GM12878 (cell line): ENCODE measurements around the gene EHD4. TPM values are rescaled to one million over a fixed set of nuclear protein-coding genes. Genes with fewer than 3 reads are reported as not detected.

ENCODE experiments used
- ATF2 ChIP-seq: IDR thresholded peaks from 2 replicates; pipeline ENCODE4 v1.6.1; 2012; ENCODE audit warnings: low read length, inconsistent platforms
- CHD1 ChIP-seq: IDR thresholded peaks from 2 replicates; pipeline ENCODE4 v1.6.1; 2012; ENCODE audit warnings: low read depth, low read length, improper control_type of control experiment
- CREB1 ChIP-seq: IDR thresholded peaks from 2 replicates; pipeline ENCODE4 v1.6.1; 2012; ENCODE audit warnings: low read depth, mild to moderate bottlenecking, inconsistent platforms
- RBBP5 ChIP-seq: fragments of 200-600 bp; sonication (generic); conservative IDR thresholded peaks from 2 replicates; pipeline ENCODE4 v1.6.1; 2016
- YBX1 ChIP-seq: fragments of 450-650 bp; IDR thresholded peaks from 2 replicates; pipeline ENCODE4 v1.6.1; 2016; ENCODE audit warnings: antibody characterized with exemption
- ZNF207 ChIP-seq: fragments of 450-650 bp; IDR thresholded peaks from 2 replicates; pipeline ENCODE4 v1.6.1; 2014; ENCODE audit warnings: antibody characterized with exemption, mild to moderate bottlenecking, borderline replicate concordance
- ZNF592 ChIP-seq: fragments of 450-650 bp; IDR thresholded peaks from 2 replicates; pipeline ENCODE4 v1.6.1; 2017; ENCODE audit warnings: mild to moderate bottlenecking, moderate library complexity
- ZNF622 ChIP-seq: fragments of 450-650 bp; IDR thresholded peaks from 2 replicates; pipeline ENCODE4 v1.6.1; 2017; ENCODE audit warnings: mild to moderate bottlenecking, inconsistent platforms
- polyA plus RNA-seq, 11 experiments: library from polyadenylated mRNA; depleted of rRNA in 4 of 11; unstranded in 6 of 11; stranded (reverse) in 5 of 11; fragments of >200 nt; fragmentation: Nextera tagmentation in 4 of 11; fragmentation: Illumina TruSeq in 1 of 11; extraction: Ambion mirVana in 4 of 11; extraction: Trizol in 1 of 11; gene quantifications; 1 replicate in 1 of 11; 2 replicates in 10 of 11; pipeline versions ENCODE4 v1.2.1 to v1.2.3, GENCODE V29; 2011 to 2016; ENCODE audit warnings: inconsistent platforms in 2 of 11, missing spikeins in 2 of 11, low read depth in 1 of 11
- total RNA-seq, 4 experiments: library from RNA; depleted of rRNA in 3 of 4; stranded (reverse); fragments of >200 nt in 3 of 4; fragmentation: Illumina TruSeq in 1 of 4; extraction: Trizol in 1 of 4; gene quantifications; 2 replicates each; pipeline versions ENCODE4 v1.2.1 to v1.2.3, GENCODE V29; 2013 to 2021
- TF ChIP-seq, protein P1 (sequence below): fragments of 450-650 bp; formaldehyde crosslinking; IDR thresholded peaks from 2 replicates; pipeline ENCODE4 v1.4.0; 2022; ENCODE audit warnings: mild to moderate bottlenecking, moderate library complexity
- TF ChIP-seq, protein P2 (sequence below): fragments of 450-650 bp; IDR thresholded peaks from 2 replicates; pipeline ENCODE4 v1.6.1; 2017; ENCODE audit warnings: low read depth, mild to moderate bottlenecking, moderate library complexity
- TF ChIP-seq, protein P3 (sequence below): fragments of 150-350 bp; IDR thresholded peaks from 2 replicates; pipeline ENCODE4 v1.6.1; 2014; ENCODE audit warnings: mild to moderate bottlenecking, low read depth, low read length

EHD4 gene
- total and polyA plus RNA-seq, 10 of the 15 experiments (the other 5 are each of a cell fraction or from before 2014, with no cell fraction given) = 4.2 to 62.9 (median 44.7) TPM

- TF ChIP-seq, protein P1, sequence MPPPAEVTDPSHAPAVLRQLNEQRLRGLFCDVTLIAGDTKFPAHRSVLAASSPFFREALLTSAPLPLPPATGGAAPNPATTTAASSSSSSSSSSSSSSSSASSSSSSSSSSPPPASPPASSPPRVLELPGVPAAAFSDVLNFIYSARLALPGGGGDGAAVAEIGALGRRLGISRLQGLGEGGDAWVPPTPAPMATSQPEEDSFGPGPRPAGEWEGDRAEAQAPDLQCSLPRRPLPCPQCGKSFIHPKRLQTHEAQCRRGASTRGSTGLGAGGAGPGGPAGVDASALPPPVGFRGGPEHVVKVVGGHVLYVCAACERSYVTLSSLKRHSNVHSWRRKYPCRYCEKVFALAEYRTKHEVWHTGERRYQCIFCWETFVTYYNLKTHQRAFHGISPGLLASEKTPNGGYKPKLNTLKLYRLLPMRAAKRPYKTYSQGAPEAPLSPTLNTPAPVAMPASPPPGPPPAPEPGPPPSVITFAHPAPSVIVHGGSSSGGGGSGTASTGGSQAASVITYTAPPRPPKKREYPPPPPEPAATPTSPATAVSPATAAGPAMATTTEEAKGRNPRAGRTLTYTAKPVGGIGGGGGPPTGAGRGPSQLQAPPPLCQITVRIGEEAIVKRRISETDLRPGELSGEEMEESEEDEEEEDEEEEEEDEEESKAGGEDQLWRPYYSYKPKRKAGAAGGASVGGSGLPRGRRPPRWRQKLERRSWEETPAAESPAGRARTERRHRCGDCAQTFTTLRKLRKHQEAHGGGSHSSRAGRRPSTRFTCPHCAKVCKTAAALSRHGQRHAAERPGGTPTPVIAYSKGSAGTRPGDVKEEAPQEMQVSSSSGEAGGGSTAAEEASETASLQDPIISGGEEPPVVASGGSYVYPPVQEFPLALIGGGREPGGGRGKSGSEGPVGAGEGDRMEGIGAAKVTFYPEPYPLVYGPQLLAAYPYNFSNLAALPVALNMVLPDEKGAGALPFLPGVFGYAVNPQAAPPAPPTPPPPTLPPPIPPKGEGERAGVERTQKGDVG (CRISPR knock-in tag) = no peak
- no peak for TF ChIP-seq ZNF207
- TF ChIP-seq, protein P2, sequence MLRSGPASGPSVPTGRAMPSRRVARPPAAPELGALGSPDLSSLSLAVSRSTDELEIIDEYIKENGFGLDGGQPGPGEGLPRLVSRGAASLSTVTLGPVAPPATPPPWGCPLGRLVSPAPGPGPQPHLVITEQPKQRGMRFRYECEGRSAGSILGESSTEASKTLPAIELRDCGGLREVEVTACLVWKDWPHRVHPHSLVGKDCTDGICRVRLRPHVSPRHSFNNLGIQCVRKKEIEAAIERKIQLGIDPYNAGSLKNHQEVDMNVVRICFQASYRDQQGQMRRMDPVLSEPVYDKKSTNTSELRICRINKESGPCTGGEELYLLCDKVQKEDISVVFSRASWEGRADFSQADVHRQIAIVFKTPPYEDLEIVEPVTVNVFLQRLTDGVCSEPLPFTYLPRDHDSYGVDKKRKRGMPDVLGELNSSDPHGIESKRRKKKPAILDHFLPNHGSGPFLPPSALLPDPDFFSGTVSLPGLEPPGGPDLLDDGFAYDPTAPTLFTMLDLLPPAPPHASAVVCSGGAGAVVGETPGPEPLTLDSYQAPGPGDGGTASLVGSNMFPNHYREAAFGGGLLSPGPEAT = no peak
- no peak for TF ChIP-seq CREB1
- TF ChIP-seq, protein P3, sequence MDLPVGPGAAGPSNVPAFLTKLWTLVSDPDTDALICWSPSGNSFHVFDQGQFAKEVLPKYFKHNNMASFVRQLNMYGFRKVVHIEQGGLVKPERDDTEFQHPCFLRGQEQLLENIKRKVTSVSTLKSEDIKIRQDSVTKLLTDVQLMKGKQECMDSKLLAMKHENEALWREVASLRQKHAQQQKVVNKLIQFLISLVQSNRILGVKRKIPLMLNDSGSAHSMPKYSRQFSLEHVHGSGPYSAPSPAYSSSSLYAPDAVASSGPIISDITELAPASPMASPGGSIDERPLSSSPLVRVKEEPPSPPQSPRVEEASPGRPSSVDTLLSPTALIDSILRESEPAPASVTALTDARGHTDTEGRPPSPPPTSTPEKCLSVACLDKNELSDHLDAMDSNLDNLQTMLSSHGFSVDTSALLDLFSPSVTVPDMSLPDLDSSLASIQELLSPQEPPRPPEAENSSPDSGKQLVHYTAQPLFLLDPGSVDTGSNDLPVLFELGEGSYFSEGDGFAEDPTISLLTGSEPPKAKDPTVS = no peak
- no peak for TF ChIP-seq YBX1
- no peak for TF ChIP-seq ATF2
- TF ChIP-seq CHD1 = no peak
- TF ChIP-seq RBBP5 = no peak
- TF ChIP-seq ZNF622 = no peak
- TF ChIP-seq ZNF592 = no peak
Measured at GRCh38 chr15:41932511-41933289, 39.7 kb downstream of the EHD4 start (continued).
